ENCODE measurements around the gene RHBG. TPM values are rescaled to one million over a fixed set of nuclear protein-coding genes. Genes with fewer than 3 reads are reported as not detected.

RHBG gene
- total RNA-seq, 1 experiment from 2014 or later = 4.0 TPM

DNA sequence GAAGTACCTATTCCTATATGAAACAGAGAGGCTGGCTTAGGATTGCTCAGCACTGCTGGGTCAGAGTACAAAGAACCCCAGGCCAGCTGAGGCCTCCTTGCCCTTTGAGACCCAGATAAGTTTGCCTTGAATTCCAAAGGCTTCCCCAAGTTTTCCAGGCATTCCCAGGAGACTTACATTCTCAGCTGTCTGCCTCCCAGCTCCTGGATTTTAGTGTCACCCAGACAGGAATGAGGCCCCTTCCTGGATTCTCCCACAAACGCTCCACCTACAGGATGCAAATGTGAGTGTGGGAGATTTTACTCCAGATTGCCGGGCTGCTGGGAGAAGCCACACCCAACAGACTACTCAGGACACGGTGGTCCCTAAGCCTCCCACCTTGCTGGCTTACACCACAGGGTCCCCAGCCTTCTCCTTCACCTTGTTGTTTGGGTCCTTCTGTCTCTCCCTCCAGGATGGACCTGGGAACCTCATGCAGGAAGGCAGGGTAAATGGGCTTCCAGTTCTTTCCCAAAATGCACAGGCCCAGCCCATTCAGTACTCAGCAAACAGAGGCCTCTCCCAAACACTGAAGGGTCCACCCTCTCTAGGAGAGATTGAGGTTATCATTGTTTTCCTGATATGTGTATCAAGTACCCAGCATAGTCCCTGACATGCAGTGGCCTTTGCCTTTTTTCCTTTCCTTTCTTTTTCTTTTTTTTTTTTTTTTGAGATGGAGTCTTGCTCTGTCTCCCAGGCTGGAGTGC, 10.6 kb downstream of the RHBG start:
- H3K4me3 ChIP-seq = no peak overlapping the region
- BruUV-seq (replicated peaks) = no TSS peak
- peaks cover 21% of the 10 kb centered on the region for H3K4me1 ChIP-seq (replicated peaks; ENCODE audit: insufficient read depth)
- CTCF ChIA-PET = interaction anchor here (0.6 to 1.2 kb wide), 2 partner anchors 13 to 24 kb away, joined by 3 to 10 read pairs; no protein-coding TSS in a partner anchor
- no peak overlapping the region for H3K27ac ChIP-seq
- no peaks in the 10 kb centered on the region for H3K9me2 ChIP-seq (ENCODE audit: insufficient read depth)
- no peaks in the 10 kb centered on the region for H3K79me2 ChIP-seq (ENCODE audit: low read depth)
- TF ChIP-seq, protein P1, sequence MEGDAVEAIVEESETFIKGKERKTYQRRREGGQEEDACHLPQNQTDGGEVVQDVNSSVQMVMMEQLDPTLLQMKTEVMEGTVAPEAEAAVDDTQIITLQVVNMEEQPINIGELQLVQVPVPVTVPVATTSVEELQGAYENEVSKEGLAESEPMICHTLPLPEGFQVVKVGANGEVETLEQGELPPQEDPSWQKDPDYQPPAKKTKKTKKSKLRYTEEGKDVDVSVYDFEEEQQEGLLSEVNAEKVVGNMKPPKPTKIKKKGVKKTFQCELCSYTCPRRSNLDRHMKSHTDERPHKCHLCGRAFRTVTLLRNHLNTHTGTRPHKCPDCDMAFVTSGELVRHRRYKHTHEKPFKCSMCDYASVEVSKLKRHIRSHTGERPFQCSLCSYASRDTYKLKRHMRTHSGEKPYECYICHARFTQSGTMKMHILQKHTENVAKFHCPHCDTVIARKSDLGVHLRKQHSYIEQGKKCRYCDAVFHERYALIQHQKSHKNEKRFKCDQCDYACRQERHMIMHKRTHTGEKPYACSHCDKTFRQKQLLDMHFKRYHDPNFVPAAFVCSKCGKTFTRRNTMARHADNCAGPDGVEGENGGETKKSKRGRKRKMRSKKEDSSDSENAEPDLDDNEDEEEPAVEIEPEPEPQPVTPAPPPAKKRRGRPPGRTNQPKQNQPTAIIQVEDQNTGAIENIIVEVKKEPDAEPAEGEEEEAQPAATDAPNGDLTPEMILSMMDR (conservative IDR thresholded peaks at IDR 0.05) = no peak
- no peak for TF ChIP-seq EZH2 (IDR thresholded peaks at IDR 0.05; ENCODE audit: low read depth)
- H4K20me1 ChIP-seq (ENCODE audit: insufficient read depth) = no peaks in the 10 kb centered on the region
- intact Hi-C loops (cut with micrococcal nuclease; ENCODE audit: unreplicated experiment) = loop anchor here (2.0 kb wide), 1 partner anchor 23 kb away; no protein-coding TSS in a partner anchor
- H3K27me3 ChIP-seq (ENCODE audit: insufficient read depth, low read depth) = no peaks in the 10 kb centered on the region
- no peak for DNase-seq
- no peak overlapping the region for H2AFZ ChIP-seq
- no peaks in the 10 kb centered on the region for H3K36me3 ChIP-seq (ENCODE audit: low read depth)
- H3K9me3 ChIP-seq (ENCODE audit: insufficient read depth, low read depth) = no peaks in the 10 kb centered on the region
- peaks cover 11% of the 10 kb centered on the region; the same call in 1 of the 2 replicates for H3F3A ChIP-seq (ENCODE audit: insufficient read depth, low read depth)
- POLR2A ChIA-PET (ENCODE audit: unreplicated experiment) = no interaction called here
- no peak overlapping the region for H3K4me2 ChIP-seq

DNA sequence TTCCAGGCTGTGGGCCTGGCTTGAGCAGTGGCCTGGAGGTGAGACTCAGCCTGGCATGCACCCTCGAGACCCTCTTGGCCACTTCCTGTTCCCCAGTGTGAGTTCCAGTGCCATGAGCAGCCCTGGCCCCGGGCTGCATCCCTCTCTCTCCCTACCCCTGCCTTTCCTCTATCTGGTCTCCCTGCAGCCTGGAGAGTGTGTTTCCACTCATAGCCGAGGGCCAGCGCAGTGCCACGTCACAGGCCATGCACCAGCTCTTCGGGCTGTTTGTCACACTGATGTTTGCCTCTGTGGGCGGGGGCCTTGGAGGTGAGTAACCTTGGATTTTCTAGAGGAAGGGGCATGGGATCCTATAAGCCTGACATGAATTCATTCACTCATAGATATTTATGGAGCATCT, 13.6 kb downstream of the RHBG start:
- Histone ChIP-seq H3K9me2 (ENCODE audit: insufficient read depth) (no peaks in the 10 kb centered on the region), H3K79me2 (ENCODE audit: low read depth) (no peaks in the 10 kb centered on the region), H3F3A (ENCODE audit: insufficient read depth, low read depth) (peaks cover 7% of the 10 kb centered on the region; the same call in 1 of the 2 replicates), H2AFZ (no peak overlapping the region), H3K4me3 (no peak overlapping the region), H3K4me2 (no peak overlapping the region), H3K36me3 (ENCODE audit: low read depth) (no peaks in the 10 kb centered on the region), H4K20me1 (ENCODE audit: insufficient read depth) (no peaks in the 10 kb centered on the region), H3K27me3 (ENCODE audit: insufficient read depth, low read depth) (no peaks in the 10 kb centered on the region), H3K27ac (no peak overlapping the region), H3K4me1 (replicated peaks; ENCODE audit: insufficient read depth) (peaks cover 8% of the 10 kb centered on the region), H3K9me3 (ENCODE audit: insufficient read depth, low read depth) (no peaks in the 10 kb centered on the region)
- no TSS peak for BruUV-seq (replicated peaks)
- intact Hi-C loops (cut with micrococcal nuclease; ENCODE audit: unreplicated experiment) = no loop called here
- TF ChIP-seq, protein P1 (conservative IDR thresholded peaks at IDR 0.05) = no peak
- TF ChIP-seq EZH2 (IDR thresholded peaks at IDR 0.05; ENCODE audit: low read depth) = no peak
- DNase-seq = no peak
- ChIA-PET POLR2A (ENCODE audit: unreplicated experiment) (no interaction called here), CTCF (no interaction called here)

DNA sequence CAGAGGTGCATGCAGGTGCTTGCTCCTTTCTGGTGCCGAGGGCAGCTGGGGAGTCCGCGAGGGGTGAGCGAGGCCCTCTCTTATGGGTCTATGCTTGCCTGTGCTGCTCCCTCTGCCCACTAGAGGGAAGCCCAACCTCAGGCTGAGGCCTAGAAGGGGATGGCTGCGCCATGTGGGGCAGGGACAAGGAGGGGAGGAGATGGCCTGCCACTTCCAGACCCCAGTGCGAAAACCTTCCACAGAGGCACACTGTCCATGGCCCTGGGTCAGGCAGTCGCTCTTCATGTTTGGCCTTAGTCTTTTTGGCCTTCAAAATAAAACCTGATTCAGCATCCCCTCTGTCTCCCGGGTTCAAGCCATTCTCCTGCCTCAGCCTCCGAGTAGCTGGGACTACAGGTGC, 14.0 kb downstream of the RHBG start:
- intact Hi-C loops (cut with micrococcal nuclease; ENCODE audit: unreplicated experiment) = no loop called here
- Histone ChIP-seq H3K4me3 (no peak overlapping the region), H2AFZ (no peak overlapping the region), H4K20me1 (ENCODE audit: insufficient read depth) (no peaks in the 10 kb centered on the region), H3K27ac (no peak overlapping the region), H3K4me2 (no peak overlapping the region), H3K27me3 (ENCODE audit: insufficient read depth, low read depth) (no peaks in the 10 kb centered on the region), H3F3A (ENCODE audit: insufficient read depth, low read depth) (peaks cover 7% of the 10 kb centered on the region; the same call in 1 of the 2 replicates), H3K4me1 (replicated peaks; ENCODE audit: insufficient read depth) (0 out of 2 replicates have a peak, but pooled peaks cover 5% of the 10 kb centered on the region), H3K36me3 (ENCODE audit: low read depth) (no peaks in the 10 kb centered on the region), H3K9me3 (ENCODE audit: insufficient read depth, low read depth) (no peaks in the 10 kb centered on the region), H3K9me2 (ENCODE audit: insufficient read depth) (no peaks in the 10 kb centered on the region), H3K79me2 (ENCODE audit: low read depth) (no peaks in the 10 kb centered on the region)
- no peak for TF ChIP-seq EZH2 (IDR thresholded peaks at IDR 0.05; ENCODE audit: low read depth)
- TF ChIP-seq, protein P1 (conservative IDR thresholded peaks at IDR 0.05) = peak; percentile 84
- peak in 1 of 2 experiments; percentile 52 for DNase-seq
- CTCF ChIA-PET = no interaction called here
- BruUV-seq (replicated peaks) = no TSS peak
- POLR2A ChIA-PET (ENCODE audit: unreplicated experiment) = no interaction called here
